K562 (cell line): ENCODE results near the gene QRICH1.

ENCODE experiments used
- CTCF ChIP-seq, 3 experiments: IDR thresholded peaks in 2 of 3; conservative IDR thresholded peaks in 1 of 3; 2 replicates each; pipeline ENCODE4 v1.5.1; 2011 to 2012; ENCODE audit warnings: low read length in 3 of 3, mild to moderate bottlenecking in 3 of 3, control low read depth in 2 of 3, improper control_type of control experiment in 1 of 3, inconsistent platforms in 1 of 3, low read depth in 1 of 3, mixed read lengths in 1 of 3, moderate library complexity in 1 of 3; ENCODE audit not compliant: insufficient read depth in 2 of 3
- NRF1 ChIP-seq, 2 experiments: fragments of 450-650 bp; IDR thresholded peaks in 1 of 2; conservative IDR thresholded peaks in 1 of 2; 2 replicates each; pipeline ENCODE4 v1.6.1; 2014; ENCODE audit warnings: mild to moderate bottlenecking in 2 of 2
- RAD21 ChIP-seq, 2 experiments: fragments of 250-450 bp in 1 of 2; fragments of 450-650 bp in 1 of 2; sonication (Bioruptor Pico) in 1 of 2; formaldehyde crosslinking in 1 of 2; IDR thresholded peaks in 1 of 2; conservative IDR thresholded peaks in 1 of 2; 2 replicates each; pipeline versions ENCODE4 v1.4.0 to v1.8.0; 2020 to 2022; ENCODE audit warnings: mild to moderate bottlenecking in 2 of 2, moderate library complexity in 1 of 2
- SRSF1 ChIP-seq: fragments of 200-400 bp; formaldehyde crosslinking; IDR thresholded peaks from 2 replicates; pipeline ENCODE4 v1.6.1; 2017; ENCODE audit warnings: mild to moderate bottlenecking, low read depth, low read length, moderate library complexity

- TF ChIP-seq NRF1 (conservative IDR thresholded peaks at IDR 0.05 in 1 of 2, IDR thresholded peaks at IDR 0.05 in 1 of 2), result peak; percentile 80 to 83
- no peak for TF ChIP-seq RAD21 (CRISPR knock-in tag; conservative IDR thresholded peaks at IDR 0.05 in 1 of 2, IDR thresholded peaks at IDR 0.05 in 1 of 2)
- TF ChIP-seq CTCF (IDR thresholded peaks at IDR 0.05 in 2 of 3, conservative IDR thresholded peaks at IDR 0.05 in 1 of 3; ENCODE audit: insufficient read depth in 2 of 3, low read depth in 1 of 3, low read length in 3 of 3), result no peak
- TF ChIP-seq SRSF1, result no peak
Measured at GRCh38 chr3:49092938-49093852, 676 bp downstream of the QRICH1 start.
